Esophagus squamous epithelium (tissue), 4 donors: ENCODE data around the gene HSPA12A.

ENCODE experiments used
- POLR2A ChIP-seq, 4 donors: fragments of 450-650 bp; IDR thresholded peaks; one replicate each; pipeline ENCODE4 v1.6.1; 2017; ENCODE audit warnings: antibody characterized with exemption in 4 of 4, mild to moderate bottlenecking in 4 of 4, moderate library complexity in 3 of 4
- TF ChIP-seq, protein P1 (sequence below), 6 experiments: fragments of 450-650 bp in 4 of 6; fragments of 200-600 bp in 2 of 6; sonication (generic) in 2 of 6; IDR thresholded peaks; one replicate each; pipeline ENCODE4 v1.5.1; 2016 to 2019; ENCODE audit warnings: antibody characterized with exemption in 6 of 6, mild to moderate bottlenecking in 4 of 6, moderate library complexity in 4 of 6

DNA sequence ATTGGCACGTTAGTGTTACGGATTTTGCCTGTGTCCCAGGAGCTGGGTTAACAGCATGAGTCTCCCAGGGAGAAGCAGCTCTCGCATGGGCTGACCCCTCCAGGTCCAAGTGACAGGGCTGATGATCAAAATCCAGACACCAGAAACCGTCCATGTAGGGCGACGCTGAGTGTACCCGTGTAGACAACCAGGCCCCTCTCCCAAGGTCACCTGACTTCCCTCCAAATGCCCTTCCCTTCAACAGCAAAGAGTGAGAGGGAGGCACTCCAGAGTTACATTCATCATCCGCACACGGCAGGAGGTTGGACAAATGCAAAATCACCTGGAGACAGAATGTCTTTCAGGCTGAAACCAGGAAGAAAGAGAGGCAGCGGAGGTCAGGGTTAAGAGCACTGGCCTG lies 14.9 kb upstream of the HSPA12A start:
- TF ChIP-seq, protein P1, sequence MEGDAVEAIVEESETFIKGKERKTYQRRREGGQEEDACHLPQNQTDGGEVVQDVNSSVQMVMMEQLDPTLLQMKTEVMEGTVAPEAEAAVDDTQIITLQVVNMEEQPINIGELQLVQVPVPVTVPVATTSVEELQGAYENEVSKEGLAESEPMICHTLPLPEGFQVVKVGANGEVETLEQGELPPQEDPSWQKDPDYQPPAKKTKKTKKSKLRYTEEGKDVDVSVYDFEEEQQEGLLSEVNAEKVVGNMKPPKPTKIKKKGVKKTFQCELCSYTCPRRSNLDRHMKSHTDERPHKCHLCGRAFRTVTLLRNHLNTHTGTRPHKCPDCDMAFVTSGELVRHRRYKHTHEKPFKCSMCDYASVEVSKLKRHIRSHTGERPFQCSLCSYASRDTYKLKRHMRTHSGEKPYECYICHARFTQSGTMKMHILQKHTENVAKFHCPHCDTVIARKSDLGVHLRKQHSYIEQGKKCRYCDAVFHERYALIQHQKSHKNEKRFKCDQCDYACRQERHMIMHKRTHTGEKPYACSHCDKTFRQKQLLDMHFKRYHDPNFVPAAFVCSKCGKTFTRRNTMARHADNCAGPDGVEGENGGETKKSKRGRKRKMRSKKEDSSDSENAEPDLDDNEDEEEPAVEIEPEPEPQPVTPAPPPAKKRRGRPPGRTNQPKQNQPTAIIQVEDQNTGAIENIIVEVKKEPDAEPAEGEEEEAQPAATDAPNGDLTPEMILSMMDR (IDR thresholded peaks at IDR 0.05): no peak
- no peak for TF ChIP-seq POLR2A (IDR thresholded peaks at IDR 0.05)
